Measurements from ENCODE around the gene FEM1A. TPM values are rescaled to one million over a fixed set of nuclear protein-coding genes. Genes with fewer than 3 reads are reported as not detected.

FEM1A gene
- polyA plus RNA-seq, 1 donor from 2014 or later, result 8.7 TPM

- H3K9ac ChIP-seq (ENCODE audit: low read length), result no peak overlapping the region
- no peaks in the 10 kb centered on the region for H3K9me3 ChIP-seq (ENCODE audit: low read length)
- no peak overlapping the region for H3K4me3 ChIP-seq (ENCODE audit: low read length)
Observed at GRCh38 chr19:4817467-4818277, 26.1 kb downstream of the FEM1A start.

DNA sequence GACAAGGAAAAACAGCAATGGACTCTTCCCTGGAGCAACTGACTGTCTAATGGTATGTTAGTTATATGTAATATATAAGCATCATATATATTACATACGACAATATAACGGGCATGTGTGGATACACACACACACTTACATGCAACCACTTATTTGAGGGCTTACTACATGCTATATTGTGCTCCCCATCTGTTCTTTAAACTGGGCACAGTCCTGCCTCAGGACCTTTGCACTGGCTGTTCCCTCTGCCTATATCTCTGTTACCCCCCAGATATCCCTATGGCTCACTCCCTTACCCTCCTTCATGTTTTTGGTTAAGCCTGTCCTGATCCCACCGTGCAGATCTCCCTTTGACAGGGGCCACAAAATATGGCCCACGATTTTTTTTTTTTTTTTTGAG lies 29.7 kb downstream of the FEM1A start:
- H2AFZ ChIP-seq (ENCODE audit: low read depth, low read length), result no peak overlapping the region
- no peak overlapping the region for H3K4me3 ChIP-seq (ENCODE audit: low read length)
- H3K79me2 ChIP-seq (replicated peaks; ENCODE audit: insufficient read depth, low read length), result no peaks in the 10 kb centered on the region
- H3K9me2 ChIP-seq (ENCODE audit: insufficient read depth, low read length), result no peaks in the 10 kb centered on the region
- H3F3A ChIP-seq (ENCODE audit: insufficient read depth, low read length, poor library complexity, severe bottlenecking), result no peaks in the 10 kb centered on the region
- H3K27me3 ChIP-seq (ENCODE audit: insufficient read depth, low read depth, low read length), result no peaks in the 10 kb centered on the region
- no peak overlapping the region for H3K9ac ChIP-seq (ENCODE audit: low read length)
- no peaks in the 10 kb centered on the region for H3K9me3 ChIP-seq (ENCODE audit: low read length)
- no peaks in the 10 kb centered on the region for H3K36me3 ChIP-seq (ENCODE audit: insufficient read depth, low read length)
- no peak overlapping the region for H3K4me2 ChIP-seq (ENCODE audit: low read length)
- no peak overlapping the region for H3K27ac ChIP-seq (ENCODE audit: low read length)
- no peaks in the 10 kb centered on the region for H4K20me1 ChIP-seq (ENCODE audit: insufficient read depth)
- TF ChIP-seq, protein P1, sequence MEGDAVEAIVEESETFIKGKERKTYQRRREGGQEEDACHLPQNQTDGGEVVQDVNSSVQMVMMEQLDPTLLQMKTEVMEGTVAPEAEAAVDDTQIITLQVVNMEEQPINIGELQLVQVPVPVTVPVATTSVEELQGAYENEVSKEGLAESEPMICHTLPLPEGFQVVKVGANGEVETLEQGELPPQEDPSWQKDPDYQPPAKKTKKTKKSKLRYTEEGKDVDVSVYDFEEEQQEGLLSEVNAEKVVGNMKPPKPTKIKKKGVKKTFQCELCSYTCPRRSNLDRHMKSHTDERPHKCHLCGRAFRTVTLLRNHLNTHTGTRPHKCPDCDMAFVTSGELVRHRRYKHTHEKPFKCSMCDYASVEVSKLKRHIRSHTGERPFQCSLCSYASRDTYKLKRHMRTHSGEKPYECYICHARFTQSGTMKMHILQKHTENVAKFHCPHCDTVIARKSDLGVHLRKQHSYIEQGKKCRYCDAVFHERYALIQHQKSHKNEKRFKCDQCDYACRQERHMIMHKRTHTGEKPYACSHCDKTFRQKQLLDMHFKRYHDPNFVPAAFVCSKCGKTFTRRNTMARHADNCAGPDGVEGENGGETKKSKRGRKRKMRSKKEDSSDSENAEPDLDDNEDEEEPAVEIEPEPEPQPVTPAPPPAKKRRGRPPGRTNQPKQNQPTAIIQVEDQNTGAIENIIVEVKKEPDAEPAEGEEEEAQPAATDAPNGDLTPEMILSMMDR (IDR thresholded peaks at IDR 0.05; ENCODE audit: poor library complexity, severe bottlenecking), result no peak
- TF ChIP-seq MXI1 (conservative IDR thresholded peaks at IDR 0.05; ENCODE audit: poor library complexity, severe bottlenecking) (no peak), EP300 (conservative IDR thresholded peaks at IDR 0.05; ENCODE audit: poor library complexity, severe bottlenecking) (no peak), TAF1 (IDR thresholded peaks at IDR 0.05; ENCODE audit: low read depth) (no peak), REST (IDR thresholded peaks at IDR 0.05; ENCODE audit: borderline replicate concordance) (no peak), SMC3 (conservative IDR thresholded peaks at IDR 0.05; ENCODE audit: poor library complexity) (no peak), POLR2AphosphoS5 (IDR thresholded peaks at IDR 0.05) (no peak)

More at GRCh38 chr19:4817467-4818277, 26.1 kb downstream of the FEM1A start:
- Histone ChIP-seq H3F3A (ENCODE audit: insufficient read depth, low read length, poor library complexity, severe bottlenecking) (no peaks in the 10 kb centered on the region), H3K27me3 (ENCODE audit: insufficient read depth, low read depth, low read length) (no peaks in the 10 kb centered on the region), H3K36me3 (ENCODE audit: insufficient read depth, low read length) (no peaks in the 10 kb centered on the region), H3K9me2 (ENCODE audit: insufficient read depth, low read length) (no peaks in the 10 kb centered on the region), H3K27ac (ENCODE audit: low read length) (no peak overlapping the region), H4K20me1 (ENCODE audit: insufficient read depth) (no peaks in the 10 kb centered on the region), H3K4me2 (ENCODE audit: low read length) (no peak overlapping the region), H2AFZ (ENCODE audit: low read depth, low read length) (no peak overlapping the region), H3K79me2 (replicated peaks; ENCODE audit: insufficient read depth, low read length) (no peaks in the 10 kb centered on the region)
- no peak for TF ChIP-seq TAF1 (IDR thresholded peaks at IDR 0.05; ENCODE audit: low read depth)
- TF ChIP-seq POLR2AphosphoS5 (IDR thresholded peaks at IDR 0.05), result no peak
- no peak for TF ChIP-seq EZH2 (IDR thresholded peaks at IDR 0.05; ENCODE audit: borderline replicate concordance, insufficient read depth, low read length, poor library complexity, severe bottlenecking)
- TF ChIP-seq REST (IDR thresholded peaks at IDR 0.05; ENCODE audit: borderline replicate concordance), result no peak
- TF ChIP-seq MXI1 (conservative IDR thresholded peaks at IDR 0.05; ENCODE audit: poor library complexity, severe bottlenecking), result no peak
- TF ChIP-seq SMC3 (conservative IDR thresholded peaks at IDR 0.05; ENCODE audit: poor library complexity), result no peak
- TF ChIP-seq RAD21 (conservative IDR thresholded peaks at IDR 0.05), result no peak
- TF ChIP-seq, protein P1 (IDR thresholded peaks at IDR 0.05; ENCODE audit: poor library complexity, severe bottlenecking), result no peak
- no peak for TF ChIP-seq EP300 (conservative IDR thresholded peaks at IDR 0.05; ENCODE audit: poor library complexity, severe bottlenecking)

Measured in neural cell (in vitro differentiated cells).